CD4-positive, alpha-beta T cell treated with Interleukin-15 for 1 hour (primary cell): ENCODE measurements around the gene CCDC57.
"Not testable (repeated sequence)": the region's sequence is repeated elsewhere in the genome, so short reads cannot be mapped to it uniquely, and the experiment has no call there.

Experiments used
- DNase-seq: peaks from one replicate; pipeline ENCODE4 v3.0.0-alpha.2; 2020

The CCDC57 gene

GRCh38 chr17:82199496-82199895 lies 13.1 kb downstream of the CCDC57 start:
- no peak for DNase-seq

- DNase-seq = no peak
These were observed 14.6 kb downstream of the CCDC57 start for GRCh38 chr17:82198092-82198491.

GRCh38 chr17:82195675-82196672 lies 16.7 kb downstream of the CCDC57 start:
- no peak for DNase-seq

GRCh38 chr17:82194765-82195164 lies 17.9 kb downstream of the CCDC57 start:
- no peak for DNase-seq

GRCh38 chr17:82193520-82194220 lies 19.0 kb downstream of the CCDC57 start:
- DNase-seq = no peak

- DNase-seq = not testable (repeated sequence)
These were observed 19.6 kb downstream of the CCDC57 start for GRCh38 chr17:82193050-82193449.

- no peak for DNase-seq
These were observed 24.4 kb downstream of the CCDC57 start for GRCh38 chr17:82188001-82188961.

- no peak for DNase-seq
These were observed 25.1 kb downstream of the CCDC57 start for GRCh38 chr17:82187500-82187899.

- no peak for DNase-seq
These were observed 26.4 kb downstream of the CCDC57 start for GRCh38 chr17:82186221-82186620.

- no peak for DNase-seq
These were observed 27.9 kb downstream of the CCDC57 start for GRCh38 chr17:82184761-82185160.

GRCh38 chr17:82180776-82181528 lies 31.7 kb downstream of the CCDC57 start:
- DNase-seq = no peak

- DNase-seq = no peak
These were observed 32.6 kb downstream of the CCDC57 start for GRCh38 chr17:82179946-82180475.

- no peak for DNase-seq
These were observed 33.2 kb downstream of the CCDC57 start for GRCh38 chr17:82179412-82179811.

- no peak for DNase-seq
These were observed 34.0 kb downstream of the CCDC57 start for GRCh38 chr17:82178499-82179261.

GRCh38 chr17:82177761-82178498 lies 34.7 kb downstream of the CCDC57 start:
- no peak for DNase-seq

- DNase-seq = no peak
These were observed 35.4 kb downstream of the CCDC57 start for GRCh38 chr17:82177276-82177675.

- DNase-seq = no peak
These were observed 36.7 kb downstream of the CCDC57 start for GRCh38 chr17:82175951-82176350.

- DNase-seq = no peak
These were observed 37.4 kb downstream of the CCDC57 start for GRCh38 chr17:82175201-82175600.

- not testable (repeated sequence) for DNase-seq
These were observed 38.4 kb downstream of the CCDC57 start for GRCh38 chr17:82174042-82174857.
